Astrocyte (in vitro differentiated cells and primary cell): ENCODE results near the gene TRIM56. TPM values are rescaled to one million over a fixed set of nuclear protein-coding genes. Genes with fewer than 3 reads are reported as not detected.
"Not testable (repeated sequence)": the region's sequence is repeated elsewhere in the genome, so short reads cannot be mapped to it uniquely, and the experiment has no call there.

ENCODE experiments used
- DNase-seq: peaks from one replicate; pipeline ENCODE4 v3.0.0-alpha.2; 2010; ENCODE audit warnings: low read depth
- FAIRE-seq: peaks from 2 replicates; lab custom pipeline; 2011; peaks lifted over from hg19 to GRCh38; lab: Jason Lieb, UNC
- H2AFZ ChIP-seq: 2 replicates; pipeline ENCODE4 v1.6.0; 2012; ENCODE audit warnings: low read depth, low read length, inconsistent platforms
- H3K27ac ChIP-seq: 2 replicates; pipeline ENCODE4 v1.5.1; 2011; ENCODE audit warnings: low read depth, low read length, inconsistent platforms
- H3K27me3 ChIP-seq: 2 replicates; pipeline ENCODE4 v1.6.0; 2011; ENCODE audit warnings: low read length, inconsistent platforms; ENCODE audit not compliant: insufficient read depth
- H3K36me3 ChIP-seq: 2 replicates; pipeline ENCODE4 v1.5.1; 2011; ENCODE audit warnings: low read length, inconsistent platforms; ENCODE audit not compliant: insufficient read depth
- H3K4me1 ChIP-seq: 2 replicates; pipeline ENCODE4 v1.5.1; 2011; ENCODE audit warnings: low read length, inconsistent platforms; ENCODE audit not compliant: insufficient read depth
- H3K4me2 ChIP-seq: 2 replicates; pipeline ENCODE4 v1.6.0; 2012; ENCODE audit warnings: low read length, inconsistent platforms
- H3K4me3 ChIP-seq: 2 replicates; pipeline ENCODE4 v1.5.1; 2011; ENCODE audit warnings: low read depth, mild to moderate bottlenecking, low read length, inconsistent platforms; ENCODE audit not compliant: insufficient read depth
- H3K79me2 ChIP-seq: 2 replicates; pipeline ENCODE4 v1.6.0; 2012; ENCODE audit warnings: mild to moderate bottlenecking, low read length, inconsistent platforms; ENCODE audit not compliant: insufficient read depth
- H3K9ac ChIP-seq: 2 replicates; pipeline ENCODE4 v1.6.0; 2012; ENCODE audit warnings: mild to moderate bottlenecking, low read length, inconsistent platforms
- H3K9me3 ChIP-seq: 2 replicates; pipeline ENCODE4 v1.5.1; 2012; ENCODE audit warnings: low read depth, mild to moderate bottlenecking, low read length, inconsistent platforms; ENCODE audit not compliant: insufficient read depth
- H4K20me1 ChIP-seq: 2 replicates; pipeline ENCODE4 v1.6.0; 2012; ENCODE audit warnings: low read length, inconsistent platforms; ENCODE audit not compliant: insufficient read depth
- H3K27ac Mint-ChIP-seq: one replicate; pipeline ENCODE4 v1.8.0; 2021; ENCODE audit warnings: mild to moderate bottlenecking, mixed read lengths; ENCODE audit not compliant: unreplicated experiment
- H3K27me3 Mint-ChIP-seq: one replicate; pipeline ENCODE4 v1.8.0; 2021; ENCODE audit warnings: low read depth, mixed read lengths; ENCODE audit not compliant: unreplicated experiment
- H3K36me3 Mint-ChIP-seq: one replicate; pipeline ENCODE4 v1.8.0; 2021; ENCODE audit warnings: low read depth, mixed read lengths; ENCODE audit not compliant: unreplicated experiment
- H3K4me1 Mint-ChIP-seq: one replicate; pipeline ENCODE4 v1.8.0; 2021; ENCODE audit warnings: low read depth, mixed read lengths; ENCODE audit not compliant: unreplicated experiment
- H3K4me3 Mint-ChIP-seq: one replicate; pipeline ENCODE4 v1.8.0; 2021; ENCODE audit warnings: mild to moderate bottlenecking, moderate library complexity, mixed read lengths; ENCODE audit not compliant: unreplicated experiment
- H3K9me3 Mint-ChIP-seq: one replicate; pipeline ENCODE4 v1.8.0; 2021; ENCODE audit warnings: mild to moderate bottlenecking, mixed read lengths; ENCODE audit not compliant: unreplicated experiment
- CTCF ChIP-seq: IDR thresholded peaks from 2 replicates; pipeline ENCODE4 v1.5.1; 2011; ENCODE audit warnings: low read depth, mild to moderate bottlenecking, inconsistent platforms, low read length, moderate library complexity; ENCODE audit not compliant: insufficient read depth
- EZH2 ChIP-seq: IDR thresholded peaks from 2 replicates; pipeline ENCODE4 v1.6.1; 2012; ENCODE audit warnings: mild to moderate bottlenecking, low read length, inconsistent platforms; ENCODE audit not compliant: insufficient read depth
- total RNA-seq: library from RNA; stranded (reverse); gene quantifications from 2 replicates; pipeline ENCODE4 v1.2.1, GENCODE V29; 2021

Gene TRIM56
- total RNA-seq, 1 donor from 2014 or later = 24.2 TPM

- not testable (repeated sequence) for H3K4me1 Mint-ChIP-seq, H3K79me2 ChIP-seq, H3K4me1 ChIP-seq, H3K9me3 ChIP-seq, H3K4me3 ChIP-seq, H3K36me3 ChIP-seq, H3K4me2 ChIP-seq, DNase-seq, H4K20me1 ChIP-seq, H3K27ac ChIP-seq, H3K9me3 Mint-ChIP-seq, H3K4me3 Mint-ChIP-seq, H3K27ac Mint-ChIP-seq, H2AFZ ChIP-seq, FAIRE-seq, H3K27me3 ChIP-seq, H3K36me3 Mint-ChIP-seq, H3K9ac ChIP-seq
- H3K27me3 Mint-ChIP-seq = peaks cover 31% of the 10 kb centered on the region
Observed at GRCh38 chr7:101065162-101065561, 20.1 kb upstream of the TRIM56 start.

GRCh38 chr7:101066141-101066832 is 19.0 kb upstream of the TRIM56 start:
- Mint-ChIP-seq H3K27me3 (peaks cover 27% of the 10 kb centered on the region), H3K36me3 (peaks cover 2% of the 10 kb centered on the region), H3K4me3 (no peak overlapping the region), H3K27ac (no peak overlapping the region), H3K9me3 (peaks cover 3% of the 10 kb centered on the region), H3K4me1 (peaks cover 4% of the 10 kb centered on the region)
- Histone ChIP-seq H3K4me2 (peak overlapping the region; percentile 15), H3K27ac (no peak overlapping the region), H3K9me3 (no peaks in the 10 kb centered on the region), H4K20me1 (no peaks in the 10 kb centered on the region), H3K4me1 (peaks cover 8% of the 10 kb centered on the region), H3K79me2 (no peaks in the 10 kb centered on the region), H3K9ac (no peak overlapping the region), H3K27me3 (peaks cover under 1% of the 10 kb centered on the region), H3K36me3 (no peaks in the 10 kb centered on the region), H3K4me3 (no peak overlapping the region), H2AFZ (no peak overlapping the region)
- TF ChIP-seq CTCF = no peak
- TF ChIP-seq EZH2 = no peak
- FAIRE-seq = no peak
- DNase-seq = no peak

- Mint-ChIP-seq H3K9me3 (peaks cover 3% of the 10 kb centered on the region), H3K27me3 (peaks cover 23% of the 10 kb centered on the region), H3K4me3 (no peak overlapping the region), H3K27ac (no peak overlapping the region), H3K4me1 (peaks cover 4% of the 10 kb centered on the region), H3K36me3 (peaks cover 2% of the 10 kb centered on the region)
- Histone ChIP-seq H3K27ac (no peak overlapping the region), H3K4me3 (no peak overlapping the region), H4K20me1 (no peaks in the 10 kb centered on the region), H3K9me3 (no peaks in the 10 kb centered on the region), H3K79me2 (no peaks in the 10 kb centered on the region), H3K4me2 (peak overlapping the region; percentile 0), H3K9ac (no peak overlapping the region), H3K4me1 (peaks cover 8% of the 10 kb centered on the region), H3K27me3 (no peaks in the 10 kb centered on the region), H2AFZ (no peak overlapping the region), H3K36me3 (no peaks in the 10 kb centered on the region)
- no peak for FAIRE-seq
- DNase-seq = no peak
- no peak for TF ChIP-seq EZH2
- TF ChIP-seq CTCF = no peak
Observed at GRCh38 chr7:101066833-101067177, 18.5 kb upstream of the TRIM56 start.
